HFF-Myc (cell line): ENCODE measurements around the gene UTS2R.

Experiments
- DNase-seq: peaks from one replicate; pipeline ENCODE4 v3.0.0-alpha.2; 2011; ENCODE audit warnings: low read depth; ENCODE audit errors: extremely low read depth
- H3K4me3 ChIP-seq: replicated peaks from 2 replicates; pipeline ENCODE4 v1.5.1; 2011; ENCODE audit warnings: low read depth, mild to moderate bottlenecking, control low read depth, low read length
- CTCF ChIP-seq: IDR thresholded peaks from 2 replicates; pipeline ENCODE4 v1.5.1; 2012; ENCODE audit warnings: mild to moderate bottlenecking, low read depth, low read length, control low read depth; ENCODE audit errors: missing control alignments

Gene UTS2R

GRCh38 chr17:82371333-82372248 is at the start of gene UTS2R:
UTS2R (plus strand) TSS chr17:82371765; CDS start chr17:82374325, 2,560 bp downstream.
- DNase-seq: no peak
- no peak for TF ChIP-seq CTCF
- no peak within 1 kb of the TSS for H3K4me3 ChIP-seq

- no peak for TF ChIP-seq CTCF
- DNase-seq: no peak
- no peak overlapping the region for H3K4me3 ChIP-seq
Observed at GRCh38 chr17:82321947-82322466, 49.6 kb upstream of the UTS2R start.

GRCh38 chr17:82322526-82323453 is 48.8 kb upstream of the UTS2R start:
- no peak overlapping the region for H3K4me3 ChIP-seq
- no peak for DNase-seq
- no peak for TF ChIP-seq CTCF

DNA sequence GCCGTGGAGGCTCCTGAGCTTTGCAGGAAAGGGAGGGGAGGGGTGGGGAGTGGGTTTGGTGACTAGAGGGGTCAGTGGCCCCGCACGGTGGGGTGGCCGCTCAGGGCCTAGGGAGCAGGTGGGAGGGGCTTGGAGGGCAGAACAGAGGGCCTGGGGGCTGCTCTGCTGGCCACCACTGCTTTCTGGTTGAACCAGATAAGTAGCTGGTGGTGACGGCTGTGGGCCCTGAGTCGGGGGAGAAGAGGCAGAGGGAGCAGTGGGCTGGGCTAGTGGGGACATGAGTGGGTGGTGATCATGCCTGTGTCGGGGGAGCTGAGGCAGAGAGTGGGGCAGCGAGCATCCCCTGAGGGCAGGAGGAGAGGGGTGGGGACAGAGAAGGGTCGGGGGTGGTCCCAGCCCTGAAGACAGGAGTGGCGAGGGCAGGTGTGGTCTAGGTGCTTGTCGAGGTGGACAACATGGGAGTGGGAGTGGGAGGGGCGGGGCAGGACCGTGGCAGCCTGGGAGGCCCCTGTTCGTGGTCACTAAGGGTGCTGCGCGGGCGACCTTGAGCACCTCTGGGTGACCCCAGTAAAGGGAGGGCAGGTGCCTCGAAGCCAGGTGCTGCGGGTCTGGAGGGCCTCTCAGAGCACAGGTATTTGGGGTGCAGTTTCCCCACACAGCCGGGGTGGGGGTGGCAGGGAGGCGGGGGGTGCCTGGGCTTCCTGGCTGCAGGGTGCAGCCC is 47.9 kb upstream of the UTS2R start:
- no peak overlapping the region for H3K4me3 ChIP-seq
- DNase-seq: no peak
- TF ChIP-seq CTCF: no peak

- DNase-seq: no peak
- no peak for TF ChIP-seq CTCF
- H3K4me3 ChIP-seq: no peak overlapping the region
Observed at GRCh38 chr17:82324566-82325285, 46.8 kb upstream of the UTS2R start.
